Right cardiac atrium (tissue), 5 donors: Measurements from ENCODE around the gene PSMD6. TPM values are rescaled to one million over a fixed set of nuclear protein-coding genes. Genes with fewer than 3 reads are reported as not detected.

Experiments used
- ATAC-seq, 2 donors: fragments of 200-7000 bp; cut with Tn5 transposase; one replicate each; pipeline versions ENCODE4 v1.8.0 to v1.9.1; 2020; ENCODE audit warnings: moderate library complexity in 2 of 2, mild to moderate bottlenecking in 1 of 2
- DNase-seq, 3 donors: peaks; one replicate each; pipeline ENCODE4 v3.0.0-alpha.2; 2020
- H3K27ac ChIP-seq: one replicate; pipeline ENCODE4 v1.5.1; 2013; ENCODE audit warnings: mild to moderate bottlenecking, low read length, control low read depth, moderate library complexity
- H3K27me3 ChIP-seq: one replicate; pipeline ENCODE4 v1.6.1; 2013; ENCODE audit not compliant: control insufficient read depth, insufficient read depth
- H3K4me1 ChIP-seq: one replicate; pipeline ENCODE4 v1.6.1; 2013; ENCODE audit warnings: low read length; ENCODE audit not compliant: control insufficient read depth, insufficient read depth
- H3K4me3 ChIP-seq: one replicate; pipeline ENCODE4 v1.5.1; 2013; ENCODE audit warnings: low read length, control low read depth
- H3K9me3 ChIP-seq: one replicate; pipeline ENCODE4 v1.6.1; 2013; ENCODE audit warnings: low read length; ENCODE audit not compliant: control insufficient read depth
- WGBS: extraction: QIAGEN DNeasy Blood & Tissue Kit; methylation state at CpG from one replicate; pipeline ENCODE4 v1.1.7; 2013; 5-methylcytosine and 5-hydroxymethylcytosine counted together
- intact Hi-C, 4 donors: fragments of 100-400 bp; cut with DNase I; formaldehyde crosslinking; loops; one replicate each; pipeline versions ENCODE4 v1.11.0 to v1.14.0; 2022 to 2023
- polyA plus RNA-seq: library from polyadenylated mRNA; stranded (reverse); fragments of 200-250 nt; gene quantifications from one replicate; pipeline ENCODE4 v1.2.3, GENCODE V29; 2013
- total RNA-seq, 4 donors: library from RNA; stranded (reverse); fragmentation: NEBNext Ultra II Directional; extraction: Animal tissue kit (Norgen Biotek cat#: 25700); gene quantifications; one replicate each; pipeline ENCODE4 v1.2.1, GENCODE V29; 2021
- donor health status: healthy with polysubstance abuse.
- donor health status: DM: no; HTN: yes; CAD: no.
- donor health status: DM: no; HTN: no; CAD: no.
- donor health status: DM: no; HTN: yes; CAD: no; lungs with severe emphysema.
- donor health status: DM: yes; HTN: yes; CAD: no.

Gene PSMD6
- total and polyA plus RNA-seq, 5 donors = 62.8 to 86.4 (median 73.8) TPM

DNA sequence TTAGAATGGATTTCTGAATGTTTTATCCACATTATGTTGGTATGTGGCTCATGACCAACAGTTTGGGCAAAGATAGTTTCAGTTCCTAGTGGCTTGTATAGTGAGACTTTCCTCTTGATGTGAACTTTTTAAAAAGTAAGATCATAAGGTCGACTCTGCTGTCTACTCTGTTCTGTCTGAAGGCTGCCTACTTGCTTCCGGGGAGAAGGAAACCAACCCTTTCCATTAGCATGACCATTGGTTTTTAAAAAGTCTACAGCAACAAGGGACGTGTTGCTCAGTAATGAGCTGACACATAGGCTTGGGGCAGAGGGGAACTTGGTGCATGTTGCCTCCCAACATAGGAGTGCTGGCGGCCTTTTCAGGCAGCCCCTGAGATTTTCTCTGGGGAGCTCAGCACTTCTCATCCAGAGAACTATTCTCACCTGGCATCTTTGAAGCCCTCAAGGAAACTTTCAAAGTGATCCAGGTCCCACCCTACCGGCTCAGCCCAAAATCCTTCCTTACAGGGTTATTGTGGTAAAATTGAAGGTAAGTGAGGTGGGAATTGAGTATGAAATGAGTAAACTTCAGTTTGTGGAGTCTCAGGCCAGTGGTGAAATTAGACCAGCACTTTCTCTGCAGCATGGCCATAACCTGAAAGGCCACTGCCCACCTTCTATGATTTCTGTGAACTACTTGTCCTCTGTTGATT lies 30.6 kb downstream of the PSMD6 start:
- H3K9me3 ChIP-seq = no peaks in the 10 kb centered on the region
- 89% methylated on average over 5 of the region's 5 CpGs for WGBS
- no peaks in the 10 kb centered on the region for H3K4me1 ChIP-seq
- DNase-seq (no peak), ATAC-seq (no peak)
- H3K4me3 ChIP-seq = no peak overlapping the region
- no peak overlapping the region for H3K27ac ChIP-seq
- intact Hi-C loops = loop anchor here in 1 of 4 donors (10.0 kb wide), 1 partner anchor 78 kb away; the partner anchor contains the start of gene SCAANT1
- H3K27me3 ChIP-seq = no peaks in the 10 kb centered on the region

DNA sequence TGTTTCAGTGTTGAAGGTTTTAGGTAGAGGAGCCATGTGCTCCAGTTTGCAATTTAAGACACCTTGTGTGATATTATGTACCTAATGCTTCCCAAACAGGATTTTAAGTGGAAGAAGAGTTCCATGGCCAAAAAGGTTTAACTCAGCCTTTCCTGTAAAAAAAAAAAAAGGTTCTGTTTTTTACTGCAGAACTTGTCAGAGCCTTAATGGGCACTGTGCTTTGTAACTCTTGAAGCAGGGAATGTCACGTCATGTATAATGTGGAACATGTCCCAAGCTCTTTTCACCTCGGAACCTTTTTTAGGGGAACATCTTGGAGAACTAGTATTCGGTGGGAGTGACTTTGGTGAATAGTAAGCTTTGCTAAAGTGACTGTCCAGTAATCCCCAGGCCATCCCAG lies 31.6 kb downstream of the PSMD6 start:
- Histone ChIP-seq H3K4me1 (no peaks in the 10 kb centered on the region), H3K27ac (no peak overlapping the region), H3K4me3 (no peak overlapping the region), H3K27me3 (no peaks in the 10 kb centered on the region), H3K9me3 (no peaks in the 10 kb centered on the region)
- no peak for DNase-seq
- ATAC-seq = no peak
- intact Hi-C loops = loop anchor here in 1 of 4 donors (10.0 kb wide), 1 partner anchor 77 kb away; the partner anchor contains the start of gene SCAANT1
- 94% methylated on average over 3 of the region's 3 CpGs for WGBS

DNA sequence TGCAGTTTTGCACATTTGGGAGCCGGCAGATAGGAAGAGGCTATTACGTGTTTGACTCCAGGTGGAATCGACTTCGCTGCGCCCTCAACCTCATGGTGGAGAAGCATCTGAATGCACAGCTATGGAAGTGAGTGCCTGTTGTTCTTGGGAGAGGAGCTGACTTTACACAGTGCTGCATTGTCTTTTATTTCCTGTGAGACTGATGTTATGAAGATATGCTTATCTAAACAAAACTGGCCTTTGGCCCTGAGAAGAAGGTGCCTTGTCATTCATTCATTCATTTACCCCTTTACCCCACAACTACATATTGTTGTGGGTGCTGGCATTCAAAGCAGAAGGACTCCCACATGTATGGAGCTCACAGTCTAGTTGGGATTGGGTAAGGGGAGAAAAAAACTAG lies 32.6 kb downstream of the PSMD6 start:
- DNase-seq (no peak), ATAC-seq (no peak)
- no peaks in the 10 kb centered on the region for H3K4me1 ChIP-seq
- H3K4me3 ChIP-seq = no peak overlapping the region
- H3K27ac ChIP-seq = no peak overlapping the region
- H3K9me3 ChIP-seq = no peaks in the 10 kb centered on the region
- intact Hi-C loops = loop anchor here in 1 of 4 donors (10.0 kb wide), 1 partner anchor 76 kb away; the partner anchor contains the start of gene SCAANT1
- no peaks in the 10 kb centered on the region for H3K27me3 ChIP-seq
- 78% methylated on average over 5 of the region's 5 CpGs for WGBS

DNA sequence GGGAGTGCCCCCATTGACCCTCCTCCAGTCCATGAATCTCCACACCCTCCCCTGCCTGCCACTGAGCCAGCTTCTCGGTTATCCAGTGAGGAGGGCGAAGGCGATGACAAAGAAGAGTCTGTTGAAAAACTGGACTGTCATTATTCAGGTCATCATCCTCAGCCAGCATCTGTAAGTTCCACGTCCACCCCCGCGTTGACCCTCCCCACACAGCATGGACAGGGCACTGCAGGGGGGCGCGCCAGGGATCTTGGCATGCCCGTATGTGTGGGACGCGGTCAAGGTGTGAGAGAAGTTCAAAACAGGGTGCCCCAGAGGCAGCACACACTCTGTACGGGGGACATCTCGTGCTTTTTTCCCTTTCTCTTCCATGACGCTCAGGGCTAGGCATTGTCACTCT lies 33.1 kb downstream of the PSMD6 start:
- Histone ChIP-seq H3K4me3 (no peak overlapping the region), H3K4me1 (no peaks in the 10 kb centered on the region), H3K9me3 (no peaks in the 10 kb centered on the region), H3K27ac (no peak overlapping the region), H3K27me3 (no peaks in the 10 kb centered on the region)
- ATAC-seq (no peak), DNase-seq (peak in 1 of 3 donors; percentile 46)
- 91% methylated on average over 14 of the region's 14 CpGs for WGBS
- intact Hi-C loops = loop anchor here in 1 of 4 donors (10.0 kb wide), 1 partner anchor 75 kb away; the partner anchor contains the start of gene SCAANT1

DNA sequence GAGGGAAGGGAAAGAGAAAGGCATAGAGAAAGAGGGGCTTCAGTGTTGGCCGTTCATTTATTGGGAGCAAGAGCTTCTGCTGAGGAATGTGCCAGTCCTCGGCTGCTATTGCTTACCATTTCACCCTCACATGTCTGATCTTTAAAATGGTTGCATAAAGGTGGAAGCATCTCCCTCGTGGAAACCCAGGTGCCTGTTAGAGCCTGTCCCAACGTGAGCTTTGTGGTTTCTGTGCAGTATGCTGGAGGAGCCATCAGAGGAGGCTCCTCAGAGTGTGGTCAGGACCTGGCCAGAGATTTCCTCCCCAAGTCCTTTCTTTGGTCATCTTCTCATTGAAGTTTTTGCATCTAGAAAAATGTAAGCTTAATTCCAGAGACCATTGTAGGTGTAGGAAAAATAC lies 34.4 kb downstream of the PSMD6 start:
- H3K4me3 ChIP-seq = no peak overlapping the region
- H3K27ac ChIP-seq = no peak overlapping the region
- intact Hi-C loops = no loop called here
- ATAC-seq (no peak), DNase-seq (no peak)
- H3K27me3 ChIP-seq = no peaks in the 10 kb centered on the region
- 84% methylated on average over 4 of the region's 4 CpGs for WGBS
- no peaks in the 10 kb centered on the region for H3K4me1 ChIP-seq
- no peaks in the 10 kb centered on the region for H3K9me3 ChIP-seq

DNA sequence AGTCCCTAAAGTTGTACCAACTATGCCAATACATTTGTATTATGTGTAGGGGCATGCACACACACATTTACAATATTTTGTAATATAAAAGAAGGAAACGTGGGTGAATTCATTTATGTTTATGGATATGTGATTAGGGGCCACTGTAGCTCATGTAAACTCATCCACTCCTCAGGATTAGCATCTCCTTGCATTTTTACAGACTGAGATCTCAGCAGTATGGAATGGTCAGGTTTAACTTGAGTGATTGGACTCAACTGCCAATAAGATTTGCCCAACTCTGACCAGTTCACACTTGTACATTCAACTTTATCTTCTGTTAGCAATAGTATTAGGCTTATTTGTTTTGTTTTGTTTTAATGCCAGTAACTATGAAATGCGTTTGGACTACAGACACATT lies 36.5 kb downstream of the PSMD6 start:
- no peaks in the 10 kb centered on the region for H3K27me3 ChIP-seq
- no peak for ATAC-seq
- H3K4me3 ChIP-seq = no peak overlapping the region
- intact Hi-C loops = no loop called here
- H3K4me1 ChIP-seq = no peaks in the 10 kb centered on the region
- DNase-seq = no peak
- no peaks in the 10 kb centered on the region for H3K9me3 ChIP-seq
- no peak overlapping the region for H3K27ac ChIP-seq
- 85% methylated on average over 2 of the region's 2 CpGs for WGBS

DNA sequence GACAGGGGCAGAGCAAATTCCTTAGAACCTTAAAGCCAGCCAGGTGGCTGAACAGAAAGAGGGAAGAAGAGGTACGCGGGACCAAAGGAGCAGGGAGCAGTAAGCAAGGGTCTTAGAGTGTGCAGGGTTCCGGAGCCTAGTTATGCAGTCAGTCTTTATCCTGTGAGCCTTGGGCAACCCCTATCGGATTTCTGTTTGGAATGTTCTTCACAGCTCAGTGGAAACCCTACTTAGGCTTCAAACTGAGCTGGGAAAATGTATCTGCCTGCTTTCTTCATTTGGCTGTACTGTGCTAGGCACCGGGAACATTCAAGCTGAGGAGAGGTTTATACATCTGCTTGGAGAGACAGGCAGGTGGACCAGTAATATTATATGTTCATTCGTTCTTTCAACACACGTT lies 37.1 kb downstream of the PSMD6 start:
- no peak for ATAC-seq
- 93% methylated on average over 7 of the region's 7 CpGs for WGBS
- DNase-seq = no peak
- no peaks in the 10 kb centered on the region for H3K27me3 ChIP-seq
- H3K4me3 ChIP-seq = no peak overlapping the region
- no peaks in the 10 kb centered on the region for H3K4me1 ChIP-seq
- intact Hi-C loops = no loop called here
- H3K27ac ChIP-seq = no peak overlapping the region
- H3K9me3 ChIP-seq = no peaks in the 10 kb centered on the region

DNA sequence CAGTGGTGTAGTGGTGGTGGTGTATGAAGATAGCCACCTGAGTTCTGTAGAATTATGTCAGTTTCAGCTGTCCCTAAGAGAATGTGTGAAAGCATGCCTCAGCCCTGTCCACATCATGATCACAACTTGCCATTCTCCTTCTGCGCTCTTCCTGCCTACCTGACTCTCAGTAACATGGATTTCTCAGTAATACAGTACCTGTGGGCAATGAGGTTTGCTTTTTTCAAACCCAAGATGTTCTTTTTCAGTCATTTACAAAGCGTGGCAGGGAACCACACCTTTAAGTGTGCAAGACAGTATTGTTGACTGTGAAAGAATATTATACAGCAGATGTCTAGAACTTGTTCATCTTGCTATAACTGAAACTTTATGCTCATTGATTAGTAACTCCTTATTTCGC lies 38.9 kb downstream of the PSMD6 start:
- Histone ChIP-seq H3K9me3 (no peaks in the 10 kb centered on the region), H3K27me3 (no peaks in the 10 kb centered on the region), H3K4me1 (no peaks in the 10 kb centered on the region), H3K4me3 (no peak overlapping the region), H3K27ac (no peak overlapping the region)
- DNase-seq = no peak
- ATAC-seq = no peak
- intact Hi-C loops = no loop called here
- WGBS = 97% methylated on average over 3 of the region's 3 CpGs

DNA sequence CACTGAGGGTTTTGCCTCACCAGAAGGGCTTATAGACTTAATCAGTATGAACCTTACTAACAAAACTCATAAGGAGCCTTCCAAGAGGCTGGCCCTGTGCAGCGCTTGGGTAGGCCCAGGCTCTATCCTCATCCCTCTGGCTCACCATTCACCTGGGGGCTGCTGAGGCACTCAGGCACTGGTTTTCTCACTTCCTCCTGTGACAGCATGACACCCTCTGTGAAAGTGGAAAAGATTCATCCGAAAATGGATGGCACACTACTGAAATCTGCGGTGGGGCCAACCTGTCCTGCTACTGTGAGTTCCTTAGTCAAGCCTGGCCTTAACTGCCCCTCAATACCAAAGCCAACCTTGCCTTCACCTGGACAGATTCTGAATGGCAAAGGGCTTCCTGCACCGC lies 41.3 kb downstream of the PSMD6 start:
- Histone ChIP-seq H3K4me3 (no peak overlapping the region), H3K27ac (no peak overlapping the region), H3K9me3 (no peaks in the 10 kb centered on the region), H3K4me1 (peaks cover 2% of the 10 kb centered on the region), H3K27me3 (no peaks in the 10 kb centered on the region)
- DNase-seq = no peak
- 95% methylated on average over 4 of the region's 4 CpGs for WGBS
- ATAC-seq = no peak
- intact Hi-C loops = no loop called here

DNA sequence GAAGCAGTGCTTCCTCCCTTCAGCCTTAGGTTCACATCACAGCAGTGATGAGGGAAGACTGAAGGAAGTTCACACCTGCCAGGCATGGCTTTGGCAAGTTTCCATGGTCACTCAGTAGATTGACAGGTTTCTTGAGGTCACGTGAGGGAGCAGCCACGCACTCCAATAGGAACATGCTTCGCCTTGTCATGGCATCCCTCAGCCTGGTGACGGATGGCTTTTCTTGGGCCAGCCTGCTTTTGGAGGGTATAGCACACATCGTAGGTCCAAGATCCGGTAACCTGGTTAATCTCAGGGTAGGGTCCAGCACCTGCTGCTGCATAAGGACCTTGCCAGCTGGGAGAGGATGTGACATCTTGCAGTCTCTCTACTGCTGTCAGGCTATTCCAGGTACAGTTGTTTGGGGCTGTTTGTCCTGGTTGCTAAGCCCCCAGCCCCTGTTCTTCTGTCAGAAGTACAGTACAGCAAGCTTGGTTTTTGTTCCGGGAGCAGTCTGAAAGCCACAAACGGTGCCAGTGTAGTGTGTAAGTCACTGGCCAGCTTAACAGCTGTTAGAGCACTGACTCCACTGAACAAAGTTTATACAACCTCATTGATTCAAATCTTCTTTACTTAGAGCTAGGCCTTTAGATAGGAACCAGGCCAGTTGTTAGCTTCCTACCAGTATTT lies 42.3 kb downstream of the PSMD6 start:
- Histone ChIP-seq H3K27ac (no peak overlapping the region), H3K4me3 (no peak overlapping the region), H3K27me3 (no peaks in the 10 kb centered on the region), H3K4me1 (peaks cover 3% of the 10 kb centered on the region), H3K9me3 (no peaks in the 10 kb centered on the region)
- intact Hi-C loops = no loop called here
- WGBS = 88% methylated on average over 8 of the region's 8 CpGs
- ATAC-seq = no peak
- DNase-seq = no peak

DNA sequence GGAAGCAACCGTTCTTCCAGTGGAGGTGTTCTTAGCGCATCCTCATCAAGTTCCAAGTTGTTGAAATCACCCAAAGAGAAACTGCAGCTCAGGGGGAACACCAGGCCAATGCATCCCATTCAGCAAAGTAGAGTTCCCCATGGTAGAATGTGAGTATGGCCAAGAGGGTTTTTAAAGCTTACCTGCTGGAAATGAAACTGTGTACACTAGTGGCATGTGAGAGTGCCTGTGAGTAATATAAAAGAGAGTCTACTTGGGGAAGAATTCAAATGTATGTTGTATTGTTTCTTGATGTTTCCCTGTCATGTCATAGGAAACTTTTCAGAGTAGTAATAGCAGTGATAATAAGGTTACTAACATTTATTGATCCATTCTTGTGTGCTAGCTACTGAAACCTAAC lies 43.3 kb downstream of the PSMD6 start:
- intact Hi-C loops = no loop called here
- H3K27ac ChIP-seq = no peak overlapping the region
- H3K9me3 ChIP-seq = no peaks in the 10 kb centered on the region
- no peaks in the 10 kb centered on the region for H3K27me3 ChIP-seq
- ATAC-seq = no peak
- no peak for DNase-seq
- WGBS = 84% methylated on average over 2 of the region's 2 CpGs
- H3K4me3 ChIP-seq = no peak overlapping the region
- peaks cover 7% of the 10 kb centered on the region for H3K4me1 ChIP-seq
